H1 (cell line): ENCODE measurements around the gene GSDMA. TPM values are rescaled to one million over a fixed set of nuclear protein-coding genes. Genes with fewer than 3 reads are reported as not detected.

ENCODE experiments used
- CBX8 ChIP-seq: fragments of 300-800, 300-1000 bp; sonication (generic); IDR thresholded peaks from 2 replicates; pipeline ENCODE4 v1.7.1; 2016; ENCODE audit warnings: low read depth, low read length, borderline replicate concordance
- CHD1 ChIP-seq: IDR thresholded peaks from 2 replicates; pipeline ENCODE4 v1.6.1; 2012; ENCODE audit warnings: low read depth, low read length, improper control_type of control experiment
- CTBP2 ChIP-seq: IDR thresholded peaks from 2 replicates; pipeline ENCODE4 v1.7.0; 2011; ENCODE audit warnings: borderline replicate concordance, mild to moderate bottlenecking, moderate library complexity, mixed read lengths, low read length; ENCODE audit not compliant: insufficient read depth, insufficient read length
- HDAC2 ChIP-seq, 2 experiments: fragments of 300-600 bp in 1 of 2; sonication (generic) in 1 of 2; IDR thresholded peaks; 2 replicates each; pipeline ENCODE4 v1.6.1; 2011 to 2012; ENCODE audit warnings: low read depth in 2 of 2, low read length in 2 of 2, mild to moderate bottlenecking in 2 of 2, moderate library complexity in 2 of 2, borderline replicate concordance in 1 of 2, inconsistent platforms in 1 of 2
- KDM1A ChIP-seq: fragments of 200-600, 300-600 bp; sonication (generic); IDR thresholded peaks from 2 replicates; pipeline ENCODE4 v1.7.1; 2016; ENCODE audit warnings: mild to moderate bottlenecking, low read length, borderline replicate concordance
- SIN3A ChIP-seq, 2 experiments: IDR thresholded peaks in 1 of 2; conservative IDR thresholded peaks in 1 of 2; 2 replicates each; pipeline ENCODE4 v1.6.1; 2011 to 2012; ENCODE audit warnings: low read length in 2 of 2, improper control_type of control experiment in 1 of 2, low read depth in 1 of 2, mild to moderate bottlenecking in 1 of 2
- polyA plus RNA-seq, 7 experiments: library from polyadenylated mRNA; depleted of rRNA in 3 of 7; stranded (reverse) in 5 of 7; unstranded in 2 of 7; fragments of >200 nt in 5 of 7; fragments of 200-250 nt in 2 of 7; gene quantifications; 1 replicate in 5 of 7; 2 replicates in 1 of 7; 4 replicates in 1 of 7; pipeline versions ENCODE4 v1.2.1 to v1.2.3, GENCODE V29; 2011 to 2013; ENCODE audit warnings: missing spikeins in 2 of 7, mixed read lengths in 2 of 7
- total RNA-seq: library from RNA; stranded (reverse); fragmentation: NEBNext Ultra II Directional; extraction: Animal tissue kit (Norgen Biotek cat#: 25700); gene quantifications from 2 replicates; pipeline ENCODE4 v1.2.1, GENCODE V29; 2021
- TF ChIP-seq, protein P1 (sequence below): fragments of 300-600 bp; sonication (generic); IDR thresholded peaks from 2 replicates; pipeline ENCODE4 v1.7.1; 2012; ENCODE audit warnings: low read length, moderate library complexity, mild to moderate bottlenecking, inconsistent platforms; ENCODE audit not compliant: insufficient replicate concordance
- TF ChIP-seq, protein P2 (sequence below): IDR thresholded peaks from 2 replicates; pipeline ENCODE4 v1.6.1; 2011; ENCODE audit warnings: low read length, improper control_type of control experiment

The GSDMA gene
- total and polyA plus RNA-seq, 2 of the 8 experiments (the other 6 are each of a cell fraction or from before 2014, with no cell fraction given) = 0.03 TPM; not detected in 1

DNA sequence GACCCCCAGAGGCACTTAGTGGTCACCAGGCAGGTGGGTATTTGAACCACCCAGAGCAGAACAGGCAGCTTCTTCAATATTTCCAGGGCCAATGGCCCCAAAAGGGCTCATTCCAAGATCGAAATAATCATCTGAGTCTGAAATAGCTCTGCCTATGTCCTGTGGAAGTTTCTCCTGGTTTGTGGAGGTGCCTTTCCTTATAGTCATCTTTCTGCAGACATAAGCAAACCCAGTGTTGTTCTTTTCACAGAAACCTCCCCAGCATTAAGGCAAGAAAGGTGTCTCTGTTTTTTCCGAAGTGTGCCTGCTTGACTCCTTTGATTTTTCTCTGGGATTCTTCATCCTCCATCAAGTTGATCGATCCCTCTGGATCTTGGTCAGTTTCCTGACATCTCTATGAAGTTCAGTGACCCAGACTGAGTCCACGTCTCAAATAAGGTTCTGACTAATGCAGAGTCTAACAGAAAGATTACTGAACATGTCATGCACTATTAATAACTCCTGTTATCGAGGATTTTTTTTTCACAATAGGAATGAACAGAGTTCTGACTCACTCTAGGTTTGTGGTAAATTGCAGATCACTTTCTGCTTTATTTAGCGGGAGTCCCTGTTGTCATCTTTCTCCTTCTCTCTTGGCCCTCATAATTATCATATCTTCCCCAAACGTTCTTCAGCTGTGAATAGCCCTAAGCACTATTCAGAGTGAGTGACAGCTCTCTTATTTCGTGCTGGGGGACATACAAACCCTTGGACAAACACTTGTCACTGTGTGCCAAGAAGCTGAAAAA is 33.8 kb upstream of the GSDMA start (continued):
- TF ChIP-seq, protein P1, sequence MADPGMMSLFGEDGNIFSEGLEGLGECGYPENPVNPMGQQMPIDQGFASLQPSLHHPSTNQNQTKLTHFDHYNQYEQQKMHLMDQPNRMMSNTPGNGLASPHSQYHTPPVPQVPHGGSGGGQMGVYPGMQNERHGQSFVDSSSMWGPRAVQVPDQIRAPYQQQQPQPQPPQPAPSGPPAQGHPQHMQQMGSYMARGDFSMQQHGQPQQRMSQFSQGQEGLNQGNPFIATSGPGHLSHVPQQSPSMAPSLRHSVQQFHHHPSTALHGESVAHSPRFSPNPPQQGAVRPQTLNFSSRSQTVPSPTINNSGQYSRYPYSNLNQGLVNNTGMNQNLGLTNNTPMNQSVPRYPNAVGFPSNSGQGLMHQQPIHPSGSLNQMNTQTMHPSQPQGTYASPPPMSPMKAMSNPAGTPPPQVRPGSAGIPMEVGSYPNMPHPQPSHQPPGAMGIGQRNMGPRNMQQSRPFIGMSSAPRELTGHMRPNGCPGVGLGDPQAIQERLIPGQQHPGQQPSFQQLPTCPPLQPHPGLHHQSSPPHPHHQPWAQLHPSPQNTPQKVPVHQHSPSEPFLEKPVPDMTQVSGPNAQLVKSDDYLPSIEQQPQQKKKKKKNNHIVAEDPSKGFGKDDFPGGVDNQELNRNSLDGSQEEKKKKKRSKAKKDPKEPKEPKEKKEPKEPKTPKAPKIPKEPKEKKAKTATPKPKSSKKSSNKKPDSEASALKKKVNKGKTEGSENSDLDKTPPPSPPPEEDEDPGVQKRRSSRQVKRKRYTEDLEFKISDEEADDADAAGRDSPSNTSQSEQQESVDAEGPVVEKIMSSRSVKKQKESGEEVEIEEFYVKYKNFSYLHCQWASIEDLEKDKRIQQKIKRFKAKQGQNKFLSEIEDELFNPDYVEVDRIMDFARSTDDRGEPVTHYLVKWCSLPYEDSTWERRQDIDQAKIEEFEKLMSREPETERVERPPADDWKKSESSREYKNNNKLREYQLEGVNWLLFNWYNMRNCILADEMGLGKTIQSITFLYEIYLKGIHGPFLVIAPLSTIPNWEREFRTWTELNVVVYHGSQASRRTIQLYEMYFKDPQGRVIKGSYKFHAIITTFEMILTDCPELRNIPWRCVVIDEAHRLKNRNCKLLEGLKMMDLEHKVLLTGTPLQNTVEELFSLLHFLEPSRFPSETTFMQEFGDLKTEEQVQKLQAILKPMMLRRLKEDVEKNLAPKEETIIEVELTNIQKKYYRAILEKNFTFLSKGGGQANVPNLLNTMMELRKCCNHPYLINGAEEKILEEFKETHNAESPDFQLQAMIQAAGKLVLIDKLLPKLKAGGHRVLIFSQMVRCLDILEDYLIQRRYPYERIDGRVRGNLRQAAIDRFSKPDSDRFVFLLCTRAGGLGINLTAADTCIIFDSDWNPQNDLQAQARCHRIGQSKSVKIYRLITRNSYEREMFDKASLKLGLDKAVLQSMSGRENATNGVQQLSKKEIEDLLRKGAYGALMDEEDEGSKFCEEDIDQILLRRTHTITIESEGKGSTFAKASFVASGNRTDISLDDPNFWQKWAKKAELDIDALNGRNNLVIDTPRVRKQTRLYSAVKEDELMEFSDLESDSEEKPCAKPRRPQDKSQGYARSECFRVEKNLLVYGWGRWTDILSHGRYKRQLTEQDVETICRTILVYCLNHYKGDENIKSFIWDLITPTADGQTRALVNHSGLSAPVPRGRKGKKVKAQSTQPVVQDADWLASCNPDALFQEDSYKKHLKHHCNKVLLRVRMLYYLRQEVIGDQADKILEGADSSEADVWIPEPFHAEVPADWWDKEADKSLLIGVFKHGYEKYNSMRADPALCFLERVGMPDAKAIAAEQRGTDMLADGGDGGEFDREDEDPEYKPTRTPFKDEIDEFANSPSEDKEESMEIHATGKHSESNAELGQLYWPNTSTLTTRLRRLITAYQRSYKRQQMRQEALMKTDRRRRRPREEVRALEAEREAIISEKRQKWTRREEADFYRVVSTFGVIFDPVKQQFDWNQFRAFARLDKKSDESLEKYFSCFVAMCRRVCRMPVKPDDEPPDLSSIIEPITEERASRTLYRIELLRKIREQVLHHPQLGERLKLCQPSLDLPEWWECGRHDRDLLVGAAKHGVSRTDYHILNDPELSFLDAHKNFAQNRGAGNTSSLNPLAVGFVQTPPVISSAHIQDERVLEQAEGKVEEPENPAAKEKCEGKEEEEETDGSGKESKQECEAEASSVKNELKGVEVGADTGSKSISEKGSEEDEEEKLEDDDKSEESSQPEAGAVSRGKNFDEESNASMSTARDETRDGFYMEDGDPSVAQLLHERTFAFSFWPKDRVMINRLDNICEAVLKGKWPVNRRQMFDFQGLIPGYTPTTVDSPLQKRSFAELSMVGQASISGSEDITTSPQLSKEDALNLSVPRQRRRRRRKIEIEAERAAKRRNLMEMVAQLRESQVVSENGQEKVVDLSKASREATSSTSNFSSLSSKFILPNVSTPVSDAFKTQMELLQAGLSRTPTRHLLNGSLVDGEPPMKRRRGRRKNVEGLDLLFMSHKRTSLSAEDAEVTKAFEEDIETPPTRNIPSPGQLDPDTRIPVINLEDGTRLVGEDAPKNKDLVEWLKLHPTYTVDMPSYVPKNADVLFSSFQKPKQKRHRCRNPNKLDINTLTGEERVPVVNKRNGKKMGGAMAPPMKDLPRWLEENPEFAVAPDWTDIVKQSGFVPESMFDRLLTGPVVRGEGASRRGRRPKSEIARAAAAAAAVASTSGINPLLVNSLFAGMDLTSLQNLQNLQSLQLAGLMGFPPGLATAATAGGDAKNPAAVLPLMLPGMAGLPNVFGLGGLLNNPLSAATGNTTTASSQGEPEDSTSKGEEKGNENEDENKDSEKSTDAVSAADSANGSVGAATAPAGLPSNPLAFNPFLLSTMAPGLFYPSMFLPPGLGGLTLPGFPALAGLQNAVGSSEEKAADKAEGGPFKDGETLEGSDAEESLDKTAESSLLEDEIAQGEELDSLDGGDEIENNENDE = no peak
- no peak for TF ChIP-seq CHD1
- no peak for TF ChIP-seq CTBP2
- TF ChIP-seq HDAC2 (IDR thresholded peaks at IDR 0.05; ENCODE audit: borderline replicate concordance in 1 of 2, low read depth in 2 of 2, low read length in 2 of 2) = no peak
- no peak for TF ChIP-seq SIN3A (conservative IDR thresholded peaks at IDR 0.05 in 1 of 2, IDR thresholded peaks at IDR 0.05 in 1 of 2; ENCODE audit: low read depth in 1 of 2, low read length in 2 of 2)
- TF ChIP-seq CBX8 = no peak
- TF ChIP-seq KDM1A = no peak
- TF ChIP-seq, protein P2, sequence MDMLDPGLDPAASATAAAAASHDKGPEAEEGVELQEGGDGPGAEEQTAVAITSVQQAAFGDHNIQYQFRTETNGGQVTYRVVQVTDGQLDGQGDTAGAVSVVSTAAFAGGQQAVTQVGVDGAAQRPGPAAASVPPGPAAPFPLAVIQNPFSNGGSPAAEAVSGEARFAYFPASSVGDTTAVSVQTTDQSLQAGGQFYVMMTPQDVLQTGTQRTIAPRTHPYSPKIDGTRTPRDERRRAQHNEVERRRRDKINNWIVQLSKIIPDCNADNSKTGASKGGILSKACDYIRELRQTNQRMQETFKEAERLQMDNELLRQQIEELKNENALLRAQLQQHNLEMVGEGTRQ = no peak
